Measurements from ENCODE around the gene ATP2B2. TPM values are rescaled to one million over a fixed set of nuclear protein-coding genes. Genes with fewer than 3 reads are reported as not detected.

ATP2B2 gene
- total and polyA plus RNA-seq, 7 donors: 0.08 to 6.5 (median 0.77) TPM

GRCh38 chr3:10434144-10434937, 71.0 kb downstream of the ATP2B2 start:
- no peak for TF ChIP-seq CTCF (IDR thresholded peaks at IDR 0.05)
- H3K27me3 ChIP-seq (ENCODE audit: insufficient read depth in 3 of 3, low read length in 2 of 3): no peaks in the 10 kb centered on the region
- peak overlapping the region; percentile 94 for H3K27ac ChIP-seq
- 46 to 69% (median 63%) methylated on average over 2 of the region's 2 CpGs for WGBS, 3 donors
- no peaks in the 10 kb centered on the region for H3K9me3 ChIP-seq
- no peak overlapping the region for H3K4me3 ChIP-seq
- DNase-seq (no peak), ATAC-seq (peak in 1 of 4 donors; percentile 9)
- H3K36me3 ChIP-seq (ENCODE audit: insufficient read depth in 1 of 2, low read depth in 1 of 2): no peaks in the 10 kb centered on the region
- H3K4me1 ChIP-seq: peaks cover 67% of the 10 kb centered on the region
- intact Hi-C loops (cut with DNase I): loop anchor here in 1 of 2 donors (5.0 kb wide), 1 partner anchor 33 kb away; no protein-coding TSS in a partner anchor

GRCh38 chr3:10432931-10433330, 72.5 kb downstream of the ATP2B2 start:
- DNase-seq: no peak
- intact Hi-C loops (cut with DNase I): loop anchor here in 1 of 2 donors (5.0 kb wide), 1 partner anchor 34 kb away; no protein-coding TSS in a partner anchor
- Histone ChIP-seq H3K9me3 (no peaks in the 10 kb centered on the region), H3K36me3 (ENCODE audit: insufficient read depth in 1 of 2, low read depth in 1 of 2) (no peaks in the 10 kb centered on the region), H3K27me3 (ENCODE audit: insufficient read depth in 3 of 3, low read length in 2 of 3) (no peaks in the 10 kb centered on the region), H3K4me3 (no peak overlapping the region), H3K27ac (peak overlapping the region; percentile 94), H3K4me1 (peaks cover 64% of the 10 kb centered on the region)
- TF ChIP-seq CTCF (IDR thresholded peaks at IDR 0.05): no peak
- WGBS, 3 donors: 49 to 64% (median 58%) methylated on average over 2 of the region's 2 CpGs
- ATAC-seq: no peak

GRCh38 chr3:10432156-10432845, 73.1 kb downstream of the ATP2B2 start:
- H3K27me3 ChIP-seq (ENCODE audit: insufficient read depth in 3 of 3, low read length in 2 of 3): no peaks in the 10 kb centered on the region
- no peak overlapping the region for H3K4me3 ChIP-seq
- peaks cover 58% of the 10 kb centered on the region for H3K4me1 ChIP-seq
- no peak for TF ChIP-seq CTCF (IDR thresholded peaks at IDR 0.05)
- intact Hi-C loops (cut with DNase I): loop anchor here in 1 of 2 donors (5.0 kb wide), 1 partner anchor 35 kb away; no protein-coding TSS in a partner anchor
- peak overlapping the region; percentile 94 for H3K27ac ChIP-seq
- 33 to 64% (median 42%) methylated on average over 16 of the region's 16 CpGs for WGBS, 3 donors
- ATAC-seq (peak; percentile 60 to 88 (median 70)), DNase-seq (peak in 1 of 2 donors; percentile 88)
- H3K9me3 ChIP-seq: no peaks in the 10 kb centered on the region
- no peaks in the 10 kb centered on the region for H3K36me3 ChIP-seq (ENCODE audit: insufficient read depth in 1 of 2, low read depth in 1 of 2)

- Histone ChIP-seq H3K4me3 (no peak overlapping the region), H3K36me3 (ENCODE audit: insufficient read depth in 1 of 2, low read depth in 1 of 2) (no peaks in the 10 kb centered on the region), H3K27ac (peak overlapping the region; percentile 94), H3K4me1 (peaks cover 49% of the 10 kb centered on the region), H3K27me3 (ENCODE audit: insufficient read depth in 3 of 3, low read length in 2 of 3) (no peaks in the 10 kb centered on the region), H3K9me3 (no peaks in the 10 kb centered on the region)
- intact Hi-C loops (cut with DNase I): loop anchor here in 1 of 2 donors (5.0 kb wide), 1 partner anchor 36 kb away; no protein-coding TSS in a partner anchor
- 88 to 97% (median 94%) methylated on average over 1 of the region's 1 CpG for WGBS, 3 donors
- DNase-seq: no peak
- TF ChIP-seq CTCF (IDR thresholded peaks at IDR 0.05): no peak
- no peak for ATAC-seq
Measured at GRCh38 chr3:10430805-10431204, 74.6 kb downstream of the ATP2B2 start.

Data from psoas muscle (tissue), 8 donors.